ENCODE results near the gene VMP1.
A peak's percentile ranks its signal among the peaks of the same experiment; 100 is the strongest.

VMP1 gene

DNA sequence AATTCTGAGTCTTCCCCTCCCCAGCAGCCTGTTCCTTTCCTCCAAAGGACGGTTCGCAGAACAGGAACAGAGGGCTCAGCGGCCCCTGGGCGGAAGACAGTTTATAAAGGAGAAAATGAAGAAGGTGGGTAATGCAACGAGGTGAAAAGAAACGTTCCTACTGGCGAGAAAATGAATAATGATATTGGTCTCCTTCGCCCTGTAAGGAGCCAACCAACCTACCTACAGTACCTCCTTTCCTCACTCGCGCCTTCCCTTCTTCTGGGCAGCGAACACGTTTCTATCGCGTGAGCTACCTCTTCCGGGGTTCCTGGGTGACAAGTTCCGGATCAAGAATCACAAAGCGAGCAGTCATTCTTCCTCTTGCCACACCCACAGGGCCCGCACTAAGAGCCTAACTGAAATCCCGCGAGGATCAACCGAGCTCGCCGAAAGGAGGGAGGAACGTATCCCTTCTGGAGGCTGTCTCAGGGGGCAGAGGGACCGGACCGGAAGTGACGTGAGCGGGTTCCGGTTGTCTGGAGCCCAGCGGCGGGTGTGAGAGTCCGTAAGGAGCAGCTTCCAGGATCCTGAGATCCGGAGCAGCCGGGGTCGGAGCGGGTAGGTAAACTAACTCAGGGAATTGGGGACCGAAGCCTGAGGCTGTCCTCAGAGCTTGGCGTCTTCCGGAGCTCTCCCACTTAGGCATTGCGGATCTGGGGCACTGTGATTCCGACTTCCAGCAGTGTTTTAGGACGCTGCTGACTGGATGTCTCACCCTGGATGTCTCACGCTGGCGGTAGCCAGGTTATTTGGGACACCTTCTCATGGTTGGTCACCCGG is at the start of gene VMP1, which contains the start of gene PTRH2:
Gene VMP1 (plus strand): TSS at position 506 of the 822 bp plus-strand sequence. CDS start 23,793 bp downstream, outside the sequence.
Gene PTRH2 (minus strand): TSS at position 282 of the 822 bp plus-strand sequence. CDS start 9,452 bp downstream, outside the sequence.
- DNase-seq: peak; percentile 96

DNA sequence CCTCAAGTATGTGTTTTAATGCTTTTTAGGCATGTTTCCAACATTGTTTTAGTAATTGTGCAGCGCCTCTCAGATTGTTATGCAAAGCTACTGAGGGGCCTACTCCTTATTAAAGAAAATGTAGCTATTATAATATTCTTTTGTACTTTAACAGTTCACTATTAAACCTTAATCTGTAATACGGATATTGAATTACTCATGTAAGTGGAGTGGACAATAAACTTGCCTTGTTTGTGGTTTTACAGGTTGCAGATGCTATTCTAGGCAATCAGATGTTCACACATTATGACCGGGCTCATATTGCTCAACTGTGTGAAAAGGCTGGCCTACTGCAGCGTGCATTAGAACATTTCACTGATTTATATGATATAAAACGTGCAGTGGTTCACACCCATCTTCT is 41.2 kb upstream of the VMP1 start:
- no peak for DNase-seq

GRCh38 chr17:59668816-59669215 is 38.6 kb upstream of the VMP1 start:
- no peak for DNase-seq

GRCh38 chr17:59669411-59669810 is 38.0 kb upstream of the VMP1 start:
- DNase-seq: no peak

DNA sequence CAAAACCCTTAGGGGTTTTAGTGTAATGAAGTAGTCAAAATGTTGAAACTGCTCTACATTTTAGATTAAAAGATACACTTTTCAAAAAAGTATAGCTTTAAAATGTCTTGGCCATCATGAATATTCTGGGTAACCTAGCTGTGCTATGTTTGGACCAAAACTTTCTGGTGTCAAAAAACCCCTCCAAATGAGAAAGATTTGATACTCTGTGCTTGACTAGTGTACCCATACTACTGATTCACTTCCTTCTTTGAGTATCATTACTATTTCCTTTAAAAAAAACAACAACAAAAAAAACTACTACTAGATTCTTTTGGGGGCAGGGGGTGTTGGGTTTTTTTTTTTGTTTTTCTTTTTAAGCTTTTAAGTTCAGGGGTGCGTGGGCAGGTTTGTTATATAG is 37.5 kb upstream of the VMP1 start:
- no peak for DNase-seq

DNA sequence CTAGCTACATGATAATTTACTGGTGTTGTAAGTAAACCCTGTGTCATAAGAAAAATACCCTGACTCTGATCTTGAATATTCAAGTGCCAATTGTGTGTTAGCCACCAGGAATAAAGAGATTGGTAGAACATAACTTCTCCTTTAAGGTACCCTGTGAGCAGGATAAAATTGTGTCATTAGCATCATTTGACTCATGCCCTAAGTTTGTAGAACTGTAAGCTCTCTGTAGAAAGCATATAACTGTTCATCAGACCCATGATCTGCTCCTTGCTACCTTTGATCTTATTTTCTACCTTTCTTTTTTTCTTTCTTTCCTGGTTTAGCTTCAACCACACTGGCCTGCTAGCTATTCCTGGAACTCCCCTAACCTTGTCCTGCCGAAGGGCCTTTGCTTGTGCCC is 36.1 kb upstream of the VMP1 start:
- no peak for DNase-seq

- no peak for DNase-seq
Measured at GRCh38 chr17:59675231-59675630, 32.2 kb upstream of the VMP1 start.

DNA sequence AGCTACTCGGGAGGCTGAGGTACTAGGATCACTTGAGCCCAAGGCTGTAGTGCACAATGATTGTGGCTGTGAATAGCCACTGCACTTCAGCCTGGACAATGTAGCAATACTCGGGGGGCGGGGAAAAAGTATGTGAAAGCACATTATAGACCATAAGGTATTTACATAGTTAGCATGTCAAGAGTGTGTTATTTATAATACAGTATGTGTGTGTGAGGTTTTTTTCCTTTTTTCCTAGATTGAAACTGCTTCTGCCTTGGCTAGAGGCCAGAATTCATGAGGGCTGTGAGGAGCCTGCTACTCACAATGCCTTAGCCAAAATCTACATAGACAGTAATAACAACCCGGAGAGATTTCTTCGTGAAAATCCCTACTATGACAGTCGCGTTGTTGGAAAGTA is 30.7 kb upstream of the VMP1 start:
- DNase-seq: no peak

- no peak for DNase-seq
Measured at GRCh38 chr17:59678918-59679317, 28.5 kb upstream of the VMP1 start.

DNA sequence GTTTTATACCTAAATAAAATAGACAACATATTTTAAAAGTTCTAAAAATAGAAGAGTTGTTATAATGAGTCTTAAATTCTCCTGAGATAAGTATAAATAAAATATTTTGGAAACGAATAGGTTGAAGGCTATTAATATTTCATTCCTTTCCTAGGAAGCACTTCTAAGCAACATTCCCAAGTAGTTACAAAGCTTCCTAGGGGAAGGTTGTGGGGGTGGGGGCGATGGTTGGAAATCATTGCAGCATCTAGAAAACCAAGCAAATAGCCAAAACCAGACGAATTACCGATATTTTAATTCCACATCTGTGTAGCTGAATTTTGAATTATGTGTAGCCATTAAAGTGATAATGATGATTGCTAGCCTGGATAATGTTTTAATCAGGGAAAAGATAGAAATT is 27.1 kb upstream of the VMP1 start:
- DNase-seq: no peak

DNA sequence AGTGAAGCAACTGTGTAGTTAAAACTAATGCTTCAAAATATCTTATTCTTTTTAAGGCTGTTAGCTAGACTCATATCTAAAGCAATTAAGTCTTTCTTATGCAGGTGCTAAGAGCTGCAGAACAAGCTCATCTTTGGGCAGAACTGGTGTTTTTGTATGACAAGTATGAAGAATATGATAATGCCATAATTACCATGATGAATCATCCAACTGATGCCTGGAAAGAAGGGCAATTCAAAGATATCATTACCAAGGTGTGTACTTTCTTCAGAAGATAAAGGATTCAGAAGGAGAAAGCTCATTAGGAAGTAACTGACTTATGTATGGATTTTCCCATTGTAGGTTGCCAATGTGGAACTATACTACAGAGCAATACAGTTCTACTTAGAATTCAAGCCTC is 24.2 kb upstream of the VMP1 start:
- no peak for DNase-seq

GRCh38 chr17:59684967-59685366 is 22.5 kb upstream of the VMP1 start:
- no peak for DNase-seq

DNA sequence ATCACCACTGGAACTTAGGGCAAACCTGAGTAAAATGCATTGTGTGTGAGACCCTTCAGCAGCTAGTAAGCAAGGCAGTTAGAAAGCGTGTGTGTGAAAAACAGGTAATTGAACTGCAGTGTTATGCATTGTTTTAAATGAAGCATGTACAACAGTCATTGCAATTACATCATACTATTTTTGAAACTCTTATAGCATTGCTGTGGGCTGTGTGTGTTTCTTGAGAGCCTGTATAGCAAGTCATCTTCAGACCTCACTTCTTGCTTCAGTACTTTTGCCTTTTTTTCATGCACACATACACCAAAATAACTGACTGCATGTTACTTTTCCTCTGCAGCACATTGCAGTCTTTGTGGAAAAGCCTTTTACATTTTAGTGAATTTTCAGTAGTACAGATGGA is 19.4 kb upstream of the VMP1 start:
- DNase-seq: no peak

DNA sequence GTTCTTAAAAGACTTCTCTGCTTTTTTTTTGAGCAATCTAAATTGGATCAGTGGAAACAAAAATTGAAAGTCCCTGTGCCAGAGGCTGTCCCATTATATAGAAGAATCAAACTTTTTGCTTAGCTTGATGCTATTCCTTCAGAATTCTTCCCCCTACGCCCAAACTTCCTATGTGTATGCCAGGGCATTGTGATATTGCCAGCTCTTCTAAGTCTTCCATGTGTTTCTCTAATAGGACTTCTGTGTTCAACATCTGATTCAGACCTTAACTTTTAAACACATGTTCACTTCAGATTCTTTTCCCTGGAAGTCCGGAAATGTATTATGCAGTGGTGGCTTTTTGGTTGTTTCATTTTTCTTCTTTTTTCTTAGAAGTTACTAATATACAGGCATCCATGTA is 19.0 kb upstream of the VMP1 start:
- no peak for DNase-seq

DNA sequence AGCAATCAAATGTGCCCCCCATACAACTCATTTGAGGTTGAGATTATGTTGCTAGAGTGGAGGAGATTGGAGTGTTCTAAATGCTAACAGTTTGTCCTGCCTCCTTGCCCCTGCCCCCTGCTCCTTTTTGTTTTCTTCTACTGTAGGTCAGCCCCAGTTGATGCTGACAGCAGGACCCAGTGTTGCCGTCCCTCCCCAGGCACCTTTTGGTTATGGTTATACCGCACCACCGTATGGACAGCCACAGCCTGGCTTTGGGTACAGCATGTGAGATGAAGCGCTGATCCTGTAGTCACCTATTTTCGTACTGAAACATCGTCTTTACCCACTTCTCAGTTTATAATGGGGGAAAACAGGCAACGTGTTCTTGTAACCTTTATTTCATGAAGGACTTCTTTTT is 13.9 kb upstream of the VMP1 start:
- DNase-seq: no peak

- DNase-seq: no peak
Measured at GRCh38 chr17:59694344-59694743, 13.1 kb upstream of the VMP1 start.

GRCh38 chr17:59695945-59696681 is 11.3 kb upstream of the VMP1 start:
- no peak for DNase-seq

DNA sequence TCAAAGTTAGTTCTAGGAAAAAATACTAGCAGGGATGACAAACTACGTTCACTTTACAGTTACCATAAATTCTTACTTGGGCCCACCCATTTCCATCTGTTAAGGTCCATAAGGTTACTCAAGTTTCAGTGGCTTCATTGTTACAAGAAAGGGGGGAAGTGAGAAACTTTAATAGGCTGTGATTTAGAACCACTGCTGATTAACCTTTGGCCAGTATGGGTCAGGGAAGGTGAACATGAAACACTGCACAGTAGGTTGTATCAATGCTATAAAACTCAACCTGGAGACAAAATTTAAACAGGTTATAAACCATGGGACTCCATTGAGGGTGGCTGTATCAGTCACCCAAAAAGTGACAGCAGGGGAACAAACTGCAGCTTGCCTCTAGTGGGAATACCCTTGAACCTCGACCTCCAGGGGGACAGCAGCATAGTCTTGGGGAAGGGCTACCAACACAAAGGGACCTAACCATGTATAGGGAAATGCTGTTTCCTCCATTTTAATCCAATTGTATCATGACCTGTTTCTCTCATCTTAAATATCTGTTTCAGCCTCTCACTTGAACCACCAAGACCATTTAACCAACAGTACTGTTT is 10.7 kb upstream of the VMP1 start:
- DNase-seq: no peak

DNA sequence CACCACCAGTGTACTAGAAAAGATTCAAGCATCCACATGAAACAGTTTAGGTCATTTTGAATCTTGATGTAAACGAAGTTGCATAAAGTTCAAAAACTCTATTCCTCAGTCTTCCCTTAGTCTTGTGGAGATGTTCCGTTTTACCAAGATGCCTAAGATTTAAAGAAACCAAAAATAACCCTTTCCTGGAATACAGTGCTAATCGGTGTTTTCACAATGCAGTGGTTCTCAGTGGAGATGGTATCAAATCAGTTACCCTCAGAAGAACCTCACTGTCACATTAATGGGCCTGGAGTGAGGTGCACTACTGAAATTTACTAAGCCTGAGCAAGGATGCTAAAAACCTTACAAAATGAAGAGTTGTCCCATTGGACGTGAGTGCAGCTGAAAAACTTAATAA is 9.3 kb upstream of the VMP1 start:
- no peak for DNase-seq

DNA sequence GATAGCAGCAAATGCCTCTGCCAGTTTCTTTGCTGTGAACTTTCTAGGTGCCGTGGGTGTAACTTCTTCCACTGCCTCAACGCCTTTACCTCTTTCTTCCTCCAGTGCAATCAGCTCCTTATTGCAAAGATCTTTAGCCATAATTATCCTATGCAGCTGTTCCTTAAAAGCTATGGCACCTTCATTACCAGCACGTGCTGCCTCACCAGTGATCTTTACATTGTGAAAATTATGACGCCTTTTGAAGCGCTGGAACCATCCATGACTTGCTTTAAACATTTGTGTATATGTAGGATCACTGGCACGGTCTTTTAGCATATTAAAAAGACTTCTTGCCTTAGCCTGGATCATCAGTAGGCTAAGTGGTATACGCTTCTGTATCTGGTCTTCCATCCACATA is 8.2 kb upstream of the VMP1 start:
- DNase-seq: no peak

GRCh38 chr17:59699786-59700185 is 7.7 kb upstream of the VMP1 start:
- no peak for DNase-seq

GRCh38 chr17:59702304-59702703 is 5.2 kb upstream of the VMP1 start:
- no peak for DNase-seq

GRCh38 chr17:59707971-59708430 is 547 bp downstream of the VMP1 start:
- no peak for DNase-seq

GRCh38 chr17:59711936-59712335 is 4.5 kb downstream of the VMP1 start:
- DNase-seq: no peak

All from stimulated activated naive CD4-positive, alpha-beta T cell treated with Interleukin-2 at 50 U/mL for 16 hours (primary cell).